Measurements from ENCODE around the gene PRMT7. TPM values are rescaled to one million over a fixed set of nuclear protein-coding genes. Genes with fewer than 3 reads are reported as not detected.

PRMT7 gene
- total RNA-seq, 1 experiment from 2014 or later: 156 TPM

- H3K4me3 ChIP-seq (ENCODE audit: low read depth, low read length): no peak overlapping the region
- ChIA-PET POLR2A (interaction anchor here (0.6 to 1.0 kb wide), 2 partner anchors 27 to 807 kb away, joined by 3 to 7 read pairs; no protein-coding TSS in a partner anchor), CTCF (no interaction called here)
- no peak overlapping the region for H3K27ac Mint-ChIP-seq (ENCODE audit: unreplicated experiment)
- DNase-seq: no peak
- no TSS peak for BruUV-seq (replicated peaks)
- H3K4me3 Mint-ChIP-seq (ENCODE audit: unreplicated experiment): no peak overlapping the region
- H3K9me3 Mint-ChIP-seq (ENCODE audit: unreplicated experiment): no peaks in the 10 kb centered on the region
- H3K36me3 Mint-ChIP-seq (ENCODE audit: insufficient read depth, unreplicated experiment): peaks cover 90% of the 10 kb centered on the region
- TF ChIP-seq, protein P1, sequence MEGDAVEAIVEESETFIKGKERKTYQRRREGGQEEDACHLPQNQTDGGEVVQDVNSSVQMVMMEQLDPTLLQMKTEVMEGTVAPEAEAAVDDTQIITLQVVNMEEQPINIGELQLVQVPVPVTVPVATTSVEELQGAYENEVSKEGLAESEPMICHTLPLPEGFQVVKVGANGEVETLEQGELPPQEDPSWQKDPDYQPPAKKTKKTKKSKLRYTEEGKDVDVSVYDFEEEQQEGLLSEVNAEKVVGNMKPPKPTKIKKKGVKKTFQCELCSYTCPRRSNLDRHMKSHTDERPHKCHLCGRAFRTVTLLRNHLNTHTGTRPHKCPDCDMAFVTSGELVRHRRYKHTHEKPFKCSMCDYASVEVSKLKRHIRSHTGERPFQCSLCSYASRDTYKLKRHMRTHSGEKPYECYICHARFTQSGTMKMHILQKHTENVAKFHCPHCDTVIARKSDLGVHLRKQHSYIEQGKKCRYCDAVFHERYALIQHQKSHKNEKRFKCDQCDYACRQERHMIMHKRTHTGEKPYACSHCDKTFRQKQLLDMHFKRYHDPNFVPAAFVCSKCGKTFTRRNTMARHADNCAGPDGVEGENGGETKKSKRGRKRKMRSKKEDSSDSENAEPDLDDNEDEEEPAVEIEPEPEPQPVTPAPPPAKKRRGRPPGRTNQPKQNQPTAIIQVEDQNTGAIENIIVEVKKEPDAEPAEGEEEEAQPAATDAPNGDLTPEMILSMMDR (IDR thresholded peaks at IDR 0.05; ENCODE audit: insufficient read depth in 1 of 2, low read depth in 1 of 2, low read length in 1 of 2, severe bottlenecking in 1 of 2, unreplicated experiment in 1 of 2): peak in 1 of 2 experiments; percentile 14
- H3K4me1 ChIP-seq: peaks cover 6% of the 10 kb centered on the region
- H3K27me3 Mint-ChIP-seq (ENCODE audit: insufficient read depth, unreplicated experiment): no peaks in the 10 kb centered on the region
- intact Hi-C loops (cut with micrococcal nuclease; ENCODE audit: unreplicated experiment): no loop called here
- H3K36me3 ChIP-seq (ENCODE audit: control insufficient read depth, insufficient read depth, low read length): peaks cover 4% of the 10 kb centered on the region
- H3K27me3 ChIP-seq (replicated peaks; ENCODE audit: control insufficient read depth, insufficient read depth, low read length): no peaks in the 10 kb centered on the region
- H3K9me3 ChIP-seq: no peaks in the 10 kb centered on the region
- H3K4me1 Mint-ChIP-seq (ENCODE audit: low read depth, unreplicated experiment): peaks cover 15% of the 10 kb centered on the region
These were observed 44.8 kb downstream of the PRMT7 start for GRCh38 chr16:68355447-68356248.

GRCh38 chr16:68356249-68356918 lies 45.6 kb downstream of the PRMT7 start:
- no TSS peak for BruUV-seq (replicated peaks)
- POLR2A ChIA-PET: interaction anchor here (1.0 kb wide), 1 partner anchor 27 kb away, joined by 3 read pairs; no protein-coding TSS in a partner anchor
- Mint-ChIP-seq H3K4me3 (ENCODE audit: unreplicated experiment) (no peak overlapping the region), H3K27me3 (ENCODE audit: insufficient read depth, unreplicated experiment) (no peaks in the 10 kb centered on the region), H3K36me3 (ENCODE audit: insufficient read depth, unreplicated experiment) (peaks cover 90% of the 10 kb centered on the region), H3K4me1 (ENCODE audit: low read depth, unreplicated experiment) (peaks cover 14% of the 10 kb centered on the region), H3K27ac (ENCODE audit: unreplicated experiment) (no peak overlapping the region), H3K9me3 (ENCODE audit: unreplicated experiment) (no peaks in the 10 kb centered on the region)
- CTCF ChIA-PET: no interaction called here
- no peaks in the 10 kb centered on the region for H3K9me3 ChIP-seq
- intact Hi-C loops (cut with micrococcal nuclease; ENCODE audit: unreplicated experiment): no loop called here
- TF ChIP-seq, protein P1 (IDR thresholded peaks at IDR 0.05; ENCODE audit: insufficient read depth in 1 of 2, low read depth in 1 of 2, low read length in 1 of 2, severe bottlenecking in 1 of 2, unreplicated experiment in 1 of 2): no peak
- DNase-seq: no peak
- no peak overlapping the region for H3K4me3 ChIP-seq (ENCODE audit: low read depth, low read length)
- no peaks in the 10 kb centered on the region for H3K27me3 ChIP-seq (replicated peaks; ENCODE audit: control insufficient read depth, insufficient read depth, low read length)
- H3K4me1 ChIP-seq: peaks cover 5% of the 10 kb centered on the region
- H3K36me3 ChIP-seq (ENCODE audit: control insufficient read depth, insufficient read depth, low read length): peaks cover 3% of the 10 kb centered on the region

- no peak overlapping the region for H3K27ac Mint-ChIP-seq (ENCODE audit: unreplicated experiment)
- H3K27me3 ChIP-seq (replicated peaks; ENCODE audit: control insufficient read depth, insufficient read depth, low read length): no peaks in the 10 kb centered on the region
- H3K9me3 Mint-ChIP-seq (ENCODE audit: unreplicated experiment): no peaks in the 10 kb centered on the region
- TF ChIP-seq, protein P1 (IDR thresholded peaks at IDR 0.05; ENCODE audit: insufficient read depth in 1 of 2, low read depth in 1 of 2, low read length in 1 of 2, severe bottlenecking in 1 of 2, unreplicated experiment in 1 of 2): no peak
- intact Hi-C loops (cut with micrococcal nuclease; ENCODE audit: unreplicated experiment): no loop called here
- no peaks in the 10 kb centered on the region for H3K27me3 Mint-ChIP-seq (ENCODE audit: insufficient read depth, unreplicated experiment)
- H3K4me1 ChIP-seq: no peaks in the 10 kb centered on the region
- peaks cover 9% of the 10 kb centered on the region for H3K4me1 Mint-ChIP-seq (ENCODE audit: low read depth, unreplicated experiment)
- CTCF ChIA-PET: no interaction called here
- no peaks in the 10 kb centered on the region for H3K9me3 ChIP-seq
- POLR2A ChIA-PET: no interaction called here
- BruUV-seq (replicated peaks): no TSS peak
- H3K36me3 ChIP-seq (ENCODE audit: control insufficient read depth, insufficient read depth, low read length): peaks cover 3% of the 10 kb centered on the region
- H3K4me3 Mint-ChIP-seq (ENCODE audit: unreplicated experiment): no peak overlapping the region
- peaks cover 90% of the 10 kb centered on the region for H3K36me3 Mint-ChIP-seq (ENCODE audit: insufficient read depth, unreplicated experiment)
- no peak overlapping the region for H3K4me3 ChIP-seq (ENCODE audit: low read depth, low read length)
- DNase-seq: no peak
These were observed 46.1 kb downstream of the PRMT7 start for GRCh38 chr16:68356919-68357286.

Measured in Caco-2 (cell line).